Hepatocyte (in vitro differentiated cells): ENCODE measurements around the gene ZNF512B. TPM values are rescaled to one million over a fixed set of nuclear protein-coding genes. Genes with fewer than 3 reads are reported as not detected.

Source experiments
- DNase-seq: peaks from one replicate; pipeline ENCODE4 v3.0.0-alpha.2; 2016; ENCODE audit warnings: low spot score
- H2AFZ ChIP-seq: fragments of 200-600 bp; sonication (generic); 2 replicates; pipeline ENCODE4 v1.6.0; 2016; ENCODE audit warnings: antibody characterized with exemption, mild to moderate bottlenecking
- H3K27ac ChIP-seq: fragments of 200-600 bp; sonication (generic); 2 replicates; pipeline ENCODE4 v1.5.1; 2016; ENCODE audit warnings: mild to moderate bottlenecking
- H3K27me3 ChIP-seq: fragments of 200-600 bp; sonication (generic); 2 replicates; pipeline ENCODE4 v1.6.1; 2016
- H3K36me3 ChIP-seq: fragments of 200-600 bp; sonication (generic); replicated peaks from 2 replicates; pipeline ENCODE4 v1.5.1; 2016; ENCODE audit warnings: low read depth; ENCODE audit not compliant: insufficient read depth
- H3K4me1 ChIP-seq: fragments of 200-600 bp; sonication (generic); 2 replicates; pipeline ENCODE4 v1.5.1; 2016; ENCODE audit warnings: mild to moderate bottlenecking, moderate library complexity; ENCODE audit not compliant: insufficient read depth
- H3K4me2 ChIP-seq: fragments of 200-600 bp; sonication (generic); 2 replicates; pipeline ENCODE4 v1.6.0; 2016
- H3K4me3 ChIP-seq: fragments of 200-600 bp; sonication (generic); 2 replicates; pipeline ENCODE4 v1.5.1; 2016; ENCODE audit warnings: mild to moderate bottlenecking
- H3K79me2 ChIP-seq: fragments of 200-600 bp; sonication (generic); 2 replicates; pipeline ENCODE4 v1.6.0; 2017; ENCODE audit warnings: mild to moderate bottlenecking
- H3K9me2 ChIP-seq: fragments of 200-600 bp; sonication (generic); replicated peaks from 2 replicates; pipeline ENCODE4 v1.6.0; 2017; ENCODE audit warnings: mild to moderate bottlenecking; ENCODE audit not compliant: insufficient read depth
- H3K9me3 ChIP-seq: fragments of 200-600 bp; sonication (generic); 2 replicates; pipeline ENCODE4 v1.5.1; 2016; ENCODE audit warnings: low read depth, mild to moderate bottlenecking
- H4K20me1 ChIP-seq: fragments of 200-600 bp; sonication (generic); 2 replicates; pipeline ENCODE4 v1.6.0; 2016; ENCODE audit warnings: mild to moderate bottlenecking; ENCODE audit not compliant: insufficient read depth, poor library complexity, severe bottlenecking
- CTCF ChIP-seq: fragments of 200-600 bp; sonication (generic); IDR thresholded peaks from 2 replicates; pipeline ENCODE4 v1.5.1; 2016; ENCODE audit warnings: antibody characterized with exemption, mild to moderate bottlenecking; ENCODE audit not compliant: poor library complexity
- EZH2 ChIP-seq: fragments of 200-600 bp; sonication (generic); IDR thresholded peaks from 2 replicates; pipeline ENCODE4 v1.6.1; 2016; ENCODE audit warnings: antibody characterized with exemption, mild to moderate bottlenecking, borderline replicate concordance
- EZH2phosphoT487 ChIP-seq: fragments of 200-600 bp; sonication (generic); IDR thresholded peaks from one replicate; pipeline ENCODE4 v1.6.1; 2018; ENCODE audit warnings: antibody characterized with exemption, mild to moderate bottlenecking, low read depth, moderate library complexity; ENCODE audit not compliant: unreplicated experiment, severe bottlenecking
- WGBS: methylation state at CpG from one replicate; pipeline ENCODE4 v1.1.6; 2016; ENCODE audit warnings: low lambda C conversion rate; ENCODE audit errors: missing lambda C conversion rate; 5-methylcytosine and 5-hydroxymethylcytosine counted together
- polyA plus RNA-seq: library from polyadenylated mRNA; unstranded; fragments of >200 nt; fragmentation: Nextera tagmentation; extraction: Ambion mirVana; gene quantifications from 2 replicates; pipeline ENCODE4 v1.2.1, GENCODE V29; 2016
- total RNA-seq: library from RNA; depleted of rRNA; stranded (reverse); fragments of >200 nt; gene quantifications from 2 replicates; pipeline ENCODE4 v1.2.3, GENCODE V29; 2014

The ZNF512B gene
- total and polyA plus RNA-seq, 2 experiments from 2014 or later, result 10.1 to 13.5 TPM

- Histone ChIP-seq H3K27me3 (no peaks in the 10 kb centered on the region), H3K36me3 (peaks cover 3% of the 10 kb centered on the region), H3K4me2 (no peak overlapping the region), H3K9me3 (no peaks in the 10 kb centered on the region), H3K27ac (no peak overlapping the region), H3K9me2 (no peaks in the 10 kb centered on the region), H2AFZ (no peak overlapping the region), H3K79me2 (peaks cover 36% of the 10 kb centered on the region), H3K4me1 (no peaks in the 10 kb centered on the region), H3K4me3 (no peak overlapping the region), H4K20me1 (peaks cover 26% of the 10 kb centered on the region)
- no peak for DNase-seq
- 99% methylated on average over 26 of the region's 26 CpGs for WGBS
- no peak for TF ChIP-seq EZH2phosphoT487
- TF ChIP-seq CTCF, result no peak
- no peak for TF ChIP-seq EZH2
Observed at GRCh38 chr20:63929071-63929470, 40.7 kb downstream of the ZNF512B start.

GRCh38 chr20:63926298-63926697 is 43.4 kb downstream of the ZNF512B start:
- Histone ChIP-seq H4K20me1 (peaks cover 35% of the 10 kb centered on the region), H2AFZ (no peak overlapping the region), H3K9me3 (no peaks in the 10 kb centered on the region), H3K4me3 (no peak overlapping the region), H3K36me3 (peaks cover 3% of the 10 kb centered on the region), H3K9me2 (no peaks in the 10 kb centered on the region), H3K27ac (no peak overlapping the region), H3K4me1 (peaks cover 5% of the 10 kb centered on the region), H3K27me3 (no peaks in the 10 kb centered on the region), H3K79me2 (peaks cover 64% of the 10 kb centered on the region), H3K4me2 (no peak overlapping the region)
- no peak for DNase-seq
- TF ChIP-seq EZH2phosphoT487 (no peak), EZH2 (no peak), CTCF (no peak)
- 89% methylated on average over 6 of the region's 8 CpGs for WGBS

- no peaks in the 10 kb centered on the region for H3K9me3 ChIP-seq
- H3K36me3 ChIP-seq, result peaks cover 3% of the 10 kb centered on the region
- peaks cover 45% of the 10 kb centered on the region for H4K20me1 ChIP-seq
- H3K9me2 ChIP-seq, result no peaks in the 10 kb centered on the region
- H3K27me3 ChIP-seq, result no peaks in the 10 kb centered on the region
- peaks cover 5% of the 10 kb centered on the region for H3K4me1 ChIP-seq
- H3K4me2 ChIP-seq, result no peak overlapping the region
- no peak overlapping the region for H3K27ac ChIP-seq
- H3K79me2 ChIP-seq, result peaks cover 77% of the 10 kb centered on the region
- 82% methylated on average over 9 of the region's 9 CpGs for WGBS
- H3K4me3 ChIP-seq, result no peak overlapping the region
- no peak for DNase-seq
- no peak overlapping the region for H2AFZ ChIP-seq
- TF ChIP-seq CTCF (no peak), EZH2 (no peak), EZH2phosphoT487 (no peak)
Observed at GRCh38 chr20:63924241-63924640, 45.5 kb downstream of the ZNF512B start.

GRCh38 chr20:63923651-63924050 is 46.1 kb downstream of the ZNF512B start:
- Histone ChIP-seq H2AFZ (no peak overlapping the region), H3K4me1 (peaks cover 5% of the 10 kb centered on the region), H4K20me1 (peaks cover 45% of the 10 kb centered on the region), H3K27ac (no peak overlapping the region), H3K4me2 (no peak overlapping the region), H3K27me3 (no peaks in the 10 kb centered on the region), H3K9me2 (no peaks in the 10 kb centered on the region), H3K79me2 (peaks cover 83% of the 10 kb centered on the region), H3K9me3 (no peaks in the 10 kb centered on the region), H3K36me3 (peaks cover 3% of the 10 kb centered on the region), H3K4me3 (no peak overlapping the region)
- WGBS, result 76% methylated on average over 8 of the region's 8 CpGs
- TF ChIP-seq EZH2, result no peak
- TF ChIP-seq EZH2phosphoT487, result no peak
- TF ChIP-seq CTCF, result no peak
- no peak for DNase-seq
